ENCODE data around the gene MAP4K2.

Gene MAP4K2

GRCh38 chr11:64841592-64842365 lies 38.8 kb upstream of the MAP4K2 start:
- H3K27ac ChIP-seq = peak overlapping the region; percentile 83
- TF ChIP-seq ZFX (IDR thresholded peaks at IDR 0.05) (no peak), CTCF (conservative IDR thresholded peaks at IDR 0.05) (no peak)

GRCh38 chr11:64839887-64840782 lies 37.1 kb upstream of the MAP4K2 start:
- H3K27ac ChIP-seq = no peak overlapping the region
- TF ChIP-seq ZFX (IDR thresholded peaks at IDR 0.05) (no peak), CTCF (conservative IDR thresholded peaks at IDR 0.05) (no peak)

- no peak overlapping the region for H3K27ac ChIP-seq
- TF ChIP-seq ZFX (IDR thresholded peaks at IDR 0.05) (no peak), CTCF (conservative IDR thresholded peaks at IDR 0.05) (no peak)
Measured at GRCh38 chr11:64839335-64839734, 36.3 kb upstream of the MAP4K2 start.

GRCh38 chr11:64838600-64839334 lies 35.8 kb upstream of the MAP4K2 start:
- no peak overlapping the region for H3K27ac ChIP-seq
- TF ChIP-seq ZFX (IDR thresholded peaks at IDR 0.05) = no peak
- TF ChIP-seq CTCF (conservative IDR thresholded peaks at IDR 0.05) = no peak

- H3K27ac ChIP-seq = no peak overlapping the region
- TF ChIP-seq CTCF (conservative IDR thresholded peaks at IDR 0.05) (no peak), ZFX (IDR thresholded peaks at IDR 0.05) (no peak)
Measured at GRCh38 chr11:64837887-64838351, 34.9 kb upstream of the MAP4K2 start.

- TF ChIP-seq ZFX (IDR thresholded peaks at IDR 0.05) = no peak
- TF ChIP-seq CTCF (conservative IDR thresholded peaks at IDR 0.05) = no peak
- H3K27ac ChIP-seq = no peak overlapping the region
Measured at GRCh38 chr11:64836448-64837072, 33.5 kb upstream of the MAP4K2 start.

All from C4-2B (cell line).